Activated CD8-positive, alpha-beta memory T cell treated with anti-CD3 and anti-CD28 coated beads, Interleukin-2, amount 50 U/mL, for 4 hours (primary cell): ENCODE results near the gene MGA.
"Not testable (repeated sequence)": the region's sequence is repeated elsewhere in the genome, so short reads cannot be mapped to it uniquely, and the experiment has no call there.

Experiments used
- DNase-seq: peaks from one replicate; pipeline ENCODE4 v3.0.0-alpha.2; 2020

The MGA gene

DNA sequence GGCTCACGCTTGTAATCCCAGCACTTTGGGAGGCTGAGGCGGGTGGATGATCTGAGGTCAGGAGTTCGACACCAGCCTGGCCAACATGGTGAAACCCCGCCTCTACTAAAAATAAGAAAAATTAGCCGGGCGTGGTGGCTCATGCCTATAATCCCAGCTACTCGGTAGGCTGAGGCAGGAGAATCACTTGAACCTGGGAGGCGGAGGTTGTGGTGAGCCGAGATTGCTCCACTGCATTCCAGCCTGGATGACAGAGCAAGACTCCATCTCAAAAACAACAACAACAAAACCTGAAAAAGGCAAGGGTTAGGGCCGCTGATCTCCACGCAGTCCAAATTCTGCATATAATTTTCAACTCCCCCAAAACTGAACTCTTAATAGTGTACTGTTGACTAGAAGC lies 67.9 kb downstream of the MGA start:
- DNase-seq = not testable (repeated sequence)

DNA sequence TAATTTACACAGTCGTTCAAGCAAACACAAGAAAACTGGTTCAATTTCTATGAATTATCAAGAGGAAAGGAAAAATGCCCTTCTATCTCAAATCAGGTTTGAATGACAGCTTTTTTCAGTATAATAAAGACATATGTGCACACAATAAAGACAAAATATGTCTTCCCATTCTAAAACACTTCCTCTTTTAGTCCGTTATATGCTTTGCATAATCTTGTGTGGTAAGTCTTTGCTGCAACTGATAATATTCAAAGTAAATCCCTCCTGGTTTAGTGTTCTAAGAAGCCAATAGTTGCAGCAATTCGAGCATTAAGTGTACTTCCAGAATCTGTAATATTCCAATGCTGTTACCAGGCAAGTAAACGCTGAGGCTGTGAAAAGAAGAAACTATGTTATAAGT lies 70.3 kb downstream of the MGA start:
- DNase-seq = no peak

DNA sequence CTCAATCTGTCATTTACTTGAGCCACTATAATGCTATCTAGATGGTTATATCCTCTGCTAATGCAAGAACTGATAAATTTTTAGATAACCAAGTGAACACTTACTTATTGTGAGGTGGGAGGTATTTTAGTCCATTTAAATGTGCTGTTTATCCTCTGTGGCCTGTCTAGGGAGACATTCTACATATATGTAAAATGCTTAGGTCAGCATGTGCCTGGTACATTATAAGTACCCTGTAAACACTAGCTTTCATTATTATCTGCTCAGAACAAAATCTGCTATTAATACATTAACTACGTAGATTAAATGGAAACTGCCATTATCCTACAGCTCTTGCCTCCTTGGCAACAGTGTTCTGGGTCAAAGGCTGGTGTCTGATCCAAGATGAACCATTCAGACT lies 72.3 kb downstream of the MGA start:
- DNase-seq = no peak

DNA sequence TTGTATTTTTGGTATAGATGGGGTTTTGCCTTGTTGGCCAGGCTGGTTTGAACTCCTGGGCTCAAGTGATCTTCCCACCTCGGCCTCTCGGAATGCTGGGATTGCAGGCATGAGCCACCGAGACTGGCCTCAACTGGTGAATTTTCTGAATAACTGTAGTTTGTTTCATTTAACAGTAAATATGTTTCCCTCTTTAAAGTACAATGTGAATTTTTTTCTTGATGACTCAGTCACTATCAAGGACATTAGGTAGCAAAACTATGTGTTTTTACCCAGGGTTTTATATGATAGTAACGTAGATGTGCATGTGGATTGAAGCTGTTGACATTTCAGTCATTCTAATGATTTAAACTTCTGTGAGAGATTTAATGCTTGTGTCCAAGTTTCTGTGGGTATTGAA lies 73.9 kb downstream of the MGA start:
- DNase-seq = no peak

DNA sequence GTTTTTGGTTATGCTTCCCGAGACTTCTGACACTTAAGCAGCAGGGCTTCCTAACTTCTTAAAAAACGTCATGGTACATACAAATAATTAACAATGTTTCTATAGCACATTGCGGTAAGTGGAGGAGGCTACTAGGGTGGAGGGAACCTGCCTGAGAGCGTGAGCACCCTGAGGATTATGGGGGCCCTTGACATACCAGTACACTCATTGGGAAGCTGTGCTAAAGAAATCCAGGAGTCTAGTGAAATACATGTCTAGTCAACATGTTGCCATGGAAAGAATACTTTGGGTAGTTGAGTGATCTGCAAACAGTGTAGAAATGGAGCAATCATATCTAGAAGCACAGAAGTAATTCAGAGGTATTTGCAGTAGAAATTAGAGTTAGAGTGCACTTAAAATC lies 74.8 kb downstream of the MGA start:
- DNase-seq = no peak

DNA sequence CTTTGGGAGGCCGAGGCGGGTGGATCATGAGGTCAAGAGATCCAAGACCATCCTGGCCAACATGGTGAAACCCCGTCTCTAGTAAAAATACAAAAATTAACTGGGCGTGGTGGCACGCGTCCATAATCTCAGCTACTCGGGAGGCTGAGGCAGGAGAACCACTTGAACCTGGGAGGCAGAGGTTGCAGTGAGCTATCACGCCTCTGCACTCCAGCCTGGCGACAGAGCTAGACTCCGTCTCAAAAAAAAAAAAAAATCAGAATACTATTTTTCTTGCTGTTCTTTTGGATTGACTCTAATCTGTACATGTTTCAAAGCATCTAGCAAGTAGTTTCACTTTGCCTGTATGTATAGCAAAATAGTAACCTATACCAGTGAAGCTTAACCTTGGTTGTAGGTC lies 75.3 kb downstream of the MGA start:
- DNase-seq = not testable (repeated sequence)

DNA sequence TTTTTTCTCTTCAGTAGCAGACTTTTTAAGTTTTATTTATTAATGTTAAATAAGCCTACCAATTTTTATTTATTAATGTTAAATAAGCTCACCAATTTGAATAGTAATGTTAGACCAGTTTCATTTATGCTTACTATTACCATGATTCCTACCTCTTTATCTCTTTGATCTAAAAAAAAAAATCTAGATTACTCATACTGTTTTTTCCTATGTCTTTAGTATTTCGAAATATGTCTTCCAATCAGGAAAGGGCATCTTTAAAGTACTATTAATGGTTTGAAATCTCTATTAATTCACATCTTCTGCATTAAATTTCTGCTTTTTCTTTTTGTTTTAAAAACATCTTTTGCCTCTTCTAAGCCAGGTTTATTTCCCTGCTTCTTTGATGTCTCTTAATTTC lies 86.6 kb downstream of the MGA start:
- no peak for DNase-seq

DNA sequence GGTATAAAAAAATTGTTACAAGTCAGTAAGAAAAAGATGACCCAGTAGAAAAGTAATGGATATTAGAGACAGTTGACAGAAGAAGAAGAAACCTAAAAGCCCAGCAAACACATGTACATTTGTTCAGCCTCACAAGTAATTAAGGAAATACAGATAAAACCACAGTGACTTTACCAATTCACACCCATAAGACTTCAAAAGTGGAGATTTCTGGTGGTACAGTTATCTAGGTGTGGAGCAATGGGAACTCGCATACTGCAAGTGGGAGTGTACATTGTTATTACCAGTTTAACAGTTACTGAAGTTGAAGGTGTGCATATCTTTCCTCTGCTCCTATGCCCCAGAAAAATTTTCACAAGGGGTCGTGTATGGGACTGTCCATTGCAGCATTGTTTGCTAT lies 96.0 kb downstream of the MGA start:
- DNase-seq = no peak

DNA sequence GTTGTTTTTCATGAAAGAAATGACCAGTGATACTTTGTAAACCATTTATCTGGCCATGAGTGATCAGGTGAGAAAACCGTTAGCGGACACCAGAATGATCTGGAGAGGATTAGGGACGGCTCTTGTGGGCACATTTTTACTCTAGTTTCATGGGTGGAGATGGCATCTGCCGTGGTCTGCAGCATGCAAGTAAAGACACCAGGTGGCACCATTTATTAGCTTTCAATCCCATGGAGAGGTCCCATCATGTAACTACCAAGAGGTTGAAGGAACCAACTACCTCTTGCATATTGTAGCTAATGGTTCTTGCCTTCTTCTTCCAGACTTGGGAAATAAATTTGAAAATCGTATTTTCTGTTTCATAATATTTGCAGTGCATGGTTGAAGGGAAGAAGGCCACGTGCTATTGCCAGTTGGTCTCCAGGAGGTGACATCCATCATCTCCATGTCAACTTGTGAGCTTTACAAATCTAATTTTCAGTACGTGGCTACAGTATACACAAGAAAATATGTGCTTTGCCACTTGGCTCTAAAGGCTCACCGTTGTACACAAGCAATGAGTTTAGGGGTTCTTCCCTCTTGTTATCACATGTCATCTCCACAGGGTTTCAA lies 112.6 kb downstream of the MGA start:
- DNase-seq = peak; percentile 52

DNA sequence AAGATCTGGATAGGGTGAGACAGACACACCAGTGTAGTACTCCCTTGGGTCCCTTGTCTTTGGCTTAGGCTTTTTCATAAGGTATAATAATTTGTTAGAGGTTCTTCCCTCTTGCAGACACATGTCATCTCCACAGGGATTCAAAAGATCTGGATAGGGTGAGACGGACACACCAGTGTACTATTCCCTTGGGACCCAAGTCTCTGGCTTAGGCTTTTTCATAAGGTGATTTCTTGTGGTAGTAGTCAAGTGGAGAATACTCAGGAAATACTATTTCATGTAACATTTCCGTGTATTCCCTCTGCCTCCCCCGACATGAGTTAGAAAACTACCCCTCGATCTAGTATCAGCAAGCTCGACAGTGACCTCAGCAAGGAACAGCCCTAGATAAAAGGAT lies 113.1 kb downstream of the MGA start:
- DNase-seq = no peak

DNA sequence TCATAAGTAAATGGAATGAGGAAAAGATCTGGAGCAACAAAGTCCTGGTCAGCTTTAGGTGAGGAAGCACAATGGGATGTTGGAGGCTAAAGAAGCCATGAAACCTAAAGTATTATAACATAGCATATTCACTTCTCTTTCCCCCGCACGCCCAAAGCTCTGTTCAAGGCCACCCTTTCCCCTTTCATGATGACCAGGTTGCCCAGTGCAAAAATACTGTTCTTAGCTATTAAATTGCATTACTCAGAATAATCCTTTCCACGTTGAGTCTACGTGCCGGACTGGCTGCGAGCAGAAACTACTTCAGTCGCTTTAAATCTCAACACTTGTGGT lies 113.5 kb downstream of the MGA start:
- no peak for DNase-seq

DNA sequence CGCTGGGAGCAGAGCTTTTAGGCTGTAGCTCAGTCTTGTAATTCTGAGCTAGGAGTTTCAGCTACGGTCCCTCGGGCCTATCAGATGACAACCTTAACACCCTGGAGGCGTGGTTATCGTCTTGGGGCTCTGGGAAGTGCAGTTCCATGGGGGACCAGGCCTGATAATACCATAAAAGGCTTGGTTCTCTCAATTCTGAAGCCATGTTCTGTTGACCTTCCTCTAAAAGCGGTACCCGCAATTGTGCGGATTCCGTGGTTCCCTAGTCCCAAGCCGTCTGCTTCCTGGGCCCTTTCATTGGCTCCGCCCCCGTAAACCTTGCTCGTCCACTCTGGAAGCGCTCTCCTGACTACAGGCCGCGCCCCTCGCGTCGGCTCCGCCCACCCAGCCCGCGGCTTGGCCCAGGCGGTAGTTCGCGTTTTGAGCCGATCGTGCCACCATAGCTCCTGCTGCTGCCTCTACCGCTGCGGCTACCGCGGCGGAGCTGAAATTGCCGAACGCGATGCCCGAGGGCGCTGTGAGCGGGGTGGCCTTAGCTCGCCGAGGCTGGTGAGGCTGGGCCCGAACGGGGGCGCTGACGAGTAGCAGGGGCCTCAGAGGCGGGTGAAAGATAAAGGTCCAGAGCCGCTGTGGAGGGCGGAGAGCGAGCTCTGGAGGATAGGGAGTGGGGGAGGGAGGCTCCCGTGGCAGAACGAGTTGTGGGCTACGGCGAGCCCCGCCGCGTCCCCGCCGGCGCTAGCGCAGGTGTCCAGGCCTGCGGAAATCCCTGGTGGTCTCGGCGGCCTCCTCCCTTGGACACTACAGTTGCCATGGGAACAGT lies 114.1 kb downstream of the MGA start, which contains the start of gene MAPKBP1:
Gene MAPKBP1 (plus strand): TSS at position 423 of the 820 bp plus-strand sequence. CDS start 792 bp downstream, outside the sequence.
- DNase-seq = peak; percentile 97

DNA sequence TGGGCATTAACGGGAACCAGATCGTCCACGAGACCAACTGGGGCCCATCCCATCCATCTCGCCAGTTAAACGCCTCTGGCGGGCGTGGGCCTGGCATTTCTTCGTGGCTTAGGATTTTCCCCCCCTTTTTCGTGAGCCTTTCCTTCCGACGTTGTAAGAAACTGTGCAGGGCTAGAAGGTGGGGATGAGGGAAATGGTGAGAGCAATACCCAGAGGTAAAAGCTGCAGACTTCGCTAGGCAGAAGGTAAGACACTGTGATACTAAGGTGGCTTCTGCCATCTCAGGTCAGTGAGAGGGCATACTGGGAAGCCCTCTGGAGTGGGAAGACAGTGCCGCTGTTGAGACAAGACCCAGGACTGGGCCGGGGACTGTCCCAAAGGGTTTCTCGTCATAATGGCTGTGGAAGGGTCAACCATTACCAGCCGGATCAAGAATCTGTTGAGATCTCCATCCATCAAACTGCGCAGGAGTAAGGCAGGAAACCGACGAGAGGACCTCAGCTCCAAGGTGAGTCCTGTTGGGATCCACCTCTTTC lies 114.7 kb downstream of the MGA start:
- DNase-seq = no peak

DNA sequence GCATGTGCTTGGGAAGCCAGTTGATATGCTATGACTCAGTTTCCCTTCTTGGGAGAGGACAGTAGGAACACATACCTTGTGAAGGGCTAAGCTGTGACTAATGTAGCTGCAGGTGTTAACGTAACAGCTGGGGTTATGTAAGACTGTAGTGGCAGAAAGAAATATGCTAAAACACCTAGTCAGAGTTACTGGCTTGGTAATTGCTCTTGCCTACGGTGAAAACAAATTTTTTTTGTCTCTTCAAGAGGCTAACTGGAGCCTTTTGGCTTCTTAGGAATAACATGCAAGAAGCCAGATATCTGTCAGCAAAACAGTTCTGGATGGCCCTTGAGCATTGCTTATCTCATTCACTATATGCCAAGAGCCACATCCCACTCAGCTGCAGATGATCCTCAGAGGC lies 115.4 kb downstream of the MGA start:
- DNase-seq = no peak

DNA sequence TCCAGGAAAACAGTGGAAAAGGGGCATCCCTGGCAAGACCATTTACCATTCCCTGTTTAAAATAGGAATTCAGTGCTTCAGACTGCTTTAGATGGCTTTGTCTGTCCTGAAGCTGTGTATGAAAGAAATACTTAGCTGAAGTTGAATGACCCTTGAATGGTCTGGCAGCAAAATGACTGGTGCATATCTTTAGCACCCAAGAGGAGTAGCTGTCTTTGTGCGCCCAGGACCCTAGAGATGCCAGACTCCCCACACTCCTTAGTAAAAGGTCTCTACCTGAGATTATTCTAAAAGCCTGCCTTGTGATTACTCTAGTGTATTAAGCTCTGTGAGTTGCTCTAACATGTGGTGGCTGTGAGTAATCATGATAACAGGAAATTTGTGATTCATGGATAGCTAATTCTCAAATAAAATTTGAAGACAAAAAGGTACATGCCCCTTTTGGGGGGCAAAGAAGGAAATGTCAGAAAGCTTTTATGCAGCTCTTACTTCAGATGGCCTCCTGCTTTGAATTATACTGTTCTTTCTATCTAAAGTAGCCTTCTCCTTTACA lies 117.3 kb downstream of the MGA start:
- DNase-seq = no peak

DNA sequence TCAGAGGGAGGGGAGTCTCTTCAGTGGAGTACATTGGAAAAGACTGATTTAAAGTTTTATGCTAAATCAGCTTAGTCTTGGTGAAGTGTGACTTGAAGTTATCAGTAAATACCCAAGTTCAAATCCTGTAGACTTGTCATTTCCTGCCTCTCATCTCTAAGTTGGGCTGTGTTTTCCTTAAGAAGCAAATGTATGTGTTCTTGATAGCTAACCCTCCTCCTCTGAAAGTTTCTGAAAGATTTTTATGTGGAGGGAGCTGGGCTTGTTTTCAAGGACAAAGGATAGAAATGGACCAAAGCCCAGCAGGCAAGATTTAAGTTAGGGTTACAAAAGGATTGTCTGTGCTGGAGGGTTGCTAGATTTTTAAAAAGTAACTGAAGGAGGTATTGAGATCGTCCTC lies 118.3 kb downstream of the MGA start:
- DNase-seq = no peak

DNA sequence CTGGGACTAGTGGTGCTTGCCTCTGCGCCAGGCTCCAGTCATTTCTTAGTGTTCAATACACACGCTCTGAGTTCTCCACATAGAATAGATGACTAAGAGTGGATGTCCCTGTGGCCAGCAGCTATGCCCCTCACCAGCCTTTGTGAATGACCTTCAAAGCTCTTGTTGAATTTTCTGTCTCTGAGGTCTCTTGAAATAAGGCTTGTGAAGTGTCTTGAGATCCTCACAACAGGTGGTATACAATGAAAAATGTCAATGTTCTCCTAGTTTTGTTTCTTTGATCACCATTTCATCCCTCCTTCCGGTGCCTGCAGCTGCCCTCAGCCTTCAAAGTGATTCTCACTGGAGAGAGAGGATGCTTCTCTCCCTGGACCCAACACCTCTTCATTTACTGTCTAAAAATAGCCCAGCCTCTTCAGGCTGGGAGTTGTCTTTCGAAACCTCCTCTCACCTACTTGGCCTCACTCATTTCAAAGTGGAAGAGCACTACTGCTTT lies 119.5 kb downstream of the MGA start:
- DNase-seq = no peak

DNA sequence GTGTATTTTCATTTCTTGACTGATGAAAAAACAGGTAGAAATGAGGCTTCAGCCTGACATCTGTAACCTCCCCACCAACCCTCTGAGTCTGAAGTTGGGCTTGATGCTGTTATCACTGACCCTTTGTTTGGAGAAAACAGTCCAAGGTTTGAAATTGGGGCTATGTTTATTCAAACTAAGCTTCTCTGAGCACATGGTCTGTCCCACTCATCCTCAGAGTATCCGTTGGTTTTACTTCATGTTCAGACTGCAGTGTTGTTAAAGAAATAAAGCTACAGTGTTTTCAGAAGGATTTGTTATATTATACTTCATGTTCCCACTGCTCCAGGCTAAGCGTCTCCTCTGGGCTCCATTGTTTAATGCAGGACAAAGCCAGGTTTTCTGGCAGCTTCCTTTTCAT lies 120.1 kb downstream of the MGA start:
- DNase-seq = no peak

DNA sequence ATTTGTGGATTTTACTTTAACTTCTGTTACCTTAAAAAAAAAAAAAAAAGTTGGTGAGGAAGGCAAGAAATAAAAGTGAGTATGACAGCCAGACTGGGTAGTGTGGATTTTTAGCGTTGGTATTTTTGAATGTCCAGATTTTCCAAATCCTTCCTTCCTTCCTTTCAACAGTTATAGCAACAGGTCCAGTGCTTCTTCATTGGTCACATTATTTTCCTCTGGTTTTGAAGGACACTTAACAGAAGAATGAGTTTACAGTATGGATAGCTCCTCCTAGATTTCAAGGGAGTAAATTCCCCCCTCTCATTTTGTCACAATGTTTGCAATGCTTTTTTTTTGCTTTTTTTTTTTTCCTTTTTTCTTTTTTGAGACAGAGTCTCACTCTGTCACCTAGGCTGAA lies 120.5 kb downstream of the MGA start:
- no peak for DNase-seq

DNA sequence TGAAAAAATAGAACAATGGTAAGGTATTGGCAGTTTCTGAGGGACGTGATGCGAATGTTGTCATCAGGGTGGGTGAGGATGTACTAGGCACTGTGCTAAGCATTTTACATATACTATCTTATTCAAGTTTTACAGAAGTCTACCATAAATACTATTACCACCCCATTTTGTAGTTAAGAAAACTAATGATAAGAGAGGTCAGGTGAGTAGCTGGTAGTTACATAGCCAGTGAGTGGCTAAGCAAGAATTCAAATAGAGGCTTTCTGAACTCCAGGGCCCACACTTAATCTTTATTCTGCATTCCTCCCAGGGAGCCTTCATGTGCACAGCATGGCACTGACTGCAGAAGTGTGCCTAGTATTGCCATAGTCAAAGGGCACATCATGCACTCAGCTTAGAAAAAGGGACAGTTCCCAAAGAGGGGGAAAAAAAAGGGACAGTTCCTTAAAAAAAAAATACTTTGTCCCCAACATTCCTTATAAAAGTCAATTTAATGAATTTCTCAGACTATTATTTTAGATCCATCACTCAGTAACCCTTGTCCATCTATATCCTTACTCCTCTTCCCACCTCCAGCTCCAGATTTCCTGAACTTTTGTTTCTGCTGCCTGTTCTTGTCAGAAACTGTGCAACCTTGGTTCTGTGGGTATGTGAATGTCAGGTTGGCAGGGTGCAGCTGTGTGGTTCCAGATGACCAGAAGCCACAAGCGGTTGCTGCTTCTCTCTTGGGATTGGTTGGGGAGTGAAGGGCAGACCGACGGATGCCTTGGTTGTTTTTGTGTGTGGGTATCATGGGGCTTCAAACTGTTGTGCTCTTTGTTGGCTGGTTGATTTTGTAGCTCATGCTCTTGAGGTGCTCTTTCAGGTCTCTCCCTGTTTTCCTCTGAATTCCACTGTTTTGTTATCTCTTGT lies 122.4 kb downstream of the MGA start:
- DNase-seq = no peak

DNA sequence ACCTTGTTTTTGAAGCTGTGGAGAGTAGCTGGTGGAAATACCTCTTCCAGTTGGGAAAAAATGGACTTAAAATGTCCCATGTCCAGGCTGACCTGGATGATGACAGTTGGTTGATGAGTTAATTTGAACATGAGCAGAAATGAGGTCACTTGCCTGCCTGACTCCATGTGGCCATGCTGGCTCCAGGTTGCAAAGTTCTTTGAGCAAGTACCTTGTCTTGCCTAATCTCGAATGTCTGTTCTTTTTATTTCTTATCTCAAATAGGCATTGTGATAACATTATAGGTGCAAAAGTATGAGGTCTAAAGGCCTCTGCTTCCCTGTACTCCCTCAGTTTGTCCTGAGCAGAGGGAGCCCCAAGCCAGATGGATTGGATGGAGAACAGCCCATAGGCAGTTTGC lies 123.1 kb downstream of the MGA start:
- DNase-seq = no peak

DNA sequence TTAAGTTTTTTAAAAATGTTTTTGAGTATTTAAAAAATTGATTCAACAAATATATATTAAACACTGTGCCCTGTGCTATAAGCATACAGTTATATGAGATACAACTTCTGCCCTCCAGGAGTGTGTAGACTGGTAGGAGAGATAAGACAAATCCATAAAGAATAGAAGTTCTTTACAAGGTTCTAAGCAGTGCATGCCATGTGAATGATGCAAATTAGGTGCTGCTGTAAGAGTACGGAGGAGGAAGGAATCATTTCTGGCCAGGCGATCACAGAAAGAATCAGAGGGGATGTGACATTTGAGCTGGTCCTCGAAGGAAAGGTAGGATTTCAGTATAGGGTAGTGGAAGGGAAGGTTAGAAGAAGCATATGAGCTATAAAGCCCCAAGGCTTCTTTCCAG lies 128.1 kb downstream of the MGA start:
- no peak for DNase-seq

DNA sequence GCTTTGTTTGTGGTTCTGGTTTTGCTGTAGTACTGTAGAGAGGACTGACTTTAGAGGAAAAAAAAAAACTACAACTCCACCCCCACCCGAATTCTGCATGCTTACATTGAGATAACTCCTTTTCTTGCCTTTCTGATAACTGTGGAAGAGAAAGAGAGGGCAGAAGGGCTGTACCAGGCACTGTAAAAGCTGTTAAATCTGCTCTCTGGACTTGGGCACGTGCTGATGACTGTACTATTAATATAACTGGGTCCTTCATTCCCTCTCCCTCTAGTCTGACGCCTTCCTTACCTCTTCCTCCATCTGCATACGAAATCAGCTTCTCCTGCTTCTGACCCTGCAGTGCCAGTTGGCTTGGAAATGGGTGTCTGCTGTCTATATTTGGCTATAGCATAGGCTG lies 129.0 kb downstream of the MGA start:
- DNase-seq = no peak
